COLO668 (cell line): ENCODE data around the gene DENND4C.
"Not testable (repeated sequence)": the region's sequence is repeated elsewhere in the genome, so short reads cannot be mapped to it uniquely, and the experiment has no call there.

Source experiments
- DNase-seq: peaks from one replicate; lab custom pipeline; 2025; ENCODE audit not compliant: unreplicated experiment; lab: John Stamatoyannopoulos, UW

Gene DENND4C

GRCh38 chr9:19369107-19369506, 138.6 kb downstream of the DENND4C start:
- no peak for DNase-seq

- DNase-seq = no peak
Observed at GRCh38 chr9:19371942-19372341, 141.4 kb downstream of the DENND4C start.

- DNase-seq = no peak
Observed at GRCh38 chr9:19372567-19372966, 142.1 kb downstream of the DENND4C start.

- no peak for DNase-seq
Observed at GRCh38 chr9:19373527-19373926, 143.0 kb downstream of the DENND4C start.

- DNase-seq = no peak
Observed at GRCh38 chr9:19375538-19375937, 145.0 kb downstream of the DENND4C start.

GRCh38 chr9:19376931-19377330, 146.4 kb downstream of the DENND4C start:
- DNase-seq = no peak

- DNase-seq = no peak
Observed at GRCh38 chr9:19378164-19378563, 147.7 kb downstream of the DENND4C start.

- DNase-seq = no peak
Observed at GRCh38 chr9:19378647-19379046, 148.2 kb downstream of the DENND4C start.

- DNase-seq = no peak
Observed at GRCh38 chr9:19379283-19379682, 148.8 kb downstream of the DENND4C start.

GRCh38 chr9:19379697-19380046, 149.2 kb downstream of the DENND4C start:
- DNase-seq = peak; percentile 74

- DNase-seq = no peak
Observed at GRCh38 chr9:19380826-19381075, 150.3 kb downstream of the DENND4C start.

GRCh38 chr9:19381656-19382055, 151.2 kb downstream of the DENND4C start:
- DNase-seq = no peak

GRCh38 chr9:19385212-19385611, 154.7 kb downstream of the DENND4C start:
- not testable (repeated sequence) for DNase-seq

- no peak for DNase-seq
Observed at GRCh38 chr9:19385786-19386501, 155.5 kb downstream of the DENND4C start.

GRCh38 chr9:19386502-19387044, 156.1 kb downstream of the DENND4C start:
- no peak for DNase-seq

- DNase-seq = no peak
Observed at GRCh38 chr9:19387317-19387716, 156.8 kb downstream of the DENND4C start.

GRCh38 chr9:19389539-19389938, 159.0 kb downstream of the DENND4C start:
- not testable (repeated sequence) for DNase-seq

- DNase-seq = no peak
Observed at GRCh38 chr9:19397845-19398244, 167.4 kb downstream of the DENND4C start.

GRCh38 chr9:19403231-19403630, 172.7 kb downstream of the DENND4C start:
- DNase-seq = not testable (repeated sequence)

GRCh38 chr9:19404283-19405075, 174.0 kb downstream of the DENND4C start:
- no peak for DNase-seq

GRCh38 chr9:19405771-19406170, 175.3 kb downstream of the DENND4C start:
- no peak for DNase-seq

- DNase-seq = peak; percentile 44
Observed at GRCh38 chr9:19408316-19408692, 177.8 kb downstream of the DENND4C start.
